ENCODE data around the gene BABAM1.
A peak's percentile ranks its signal among the peaks of the same experiment; 100 is the strongest.
"Not testable (repeated sequence)": the region's sequence is repeated elsewhere in the genome, so short reads cannot be mapped to it uniquely, and the experiment has no call there.

The BABAM1 gene

DNA sequence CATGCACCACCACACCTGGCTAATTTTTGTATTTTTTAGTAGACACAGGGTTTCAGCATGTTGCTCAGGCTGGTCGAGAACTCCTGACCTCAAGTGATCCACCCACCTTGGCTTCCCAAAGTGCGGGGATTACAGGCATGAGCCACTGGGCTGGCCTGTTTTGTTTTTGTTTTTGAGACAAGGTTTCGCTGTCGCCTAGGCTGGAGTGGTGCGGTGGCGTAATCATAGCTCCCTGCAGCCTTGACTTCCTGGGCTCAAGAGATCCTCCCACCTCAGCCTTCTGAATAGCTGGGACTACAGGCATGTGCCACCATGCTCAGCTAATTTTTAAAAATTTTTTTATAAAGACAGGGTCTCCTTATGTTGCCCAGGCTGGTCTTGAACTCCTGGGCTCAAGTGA, 28.3 kb downstream of the BABAM1 start:
- DNase-seq (ENCODE audit: low spot score); H3K27me3 Mint-ChIP-seq (ENCODE audit: low read depth); H3K4me3 Mint-ChIP-seq; H3K27ac Mint-ChIP-seq; H3K36me3 Mint-ChIP-seq (ENCODE audit: low read depth); H3K4me1 Mint-ChIP-seq (ENCODE audit: low read depth); H3K9me3 Mint-ChIP-seq: not testable (repeated sequence)

DNA sequence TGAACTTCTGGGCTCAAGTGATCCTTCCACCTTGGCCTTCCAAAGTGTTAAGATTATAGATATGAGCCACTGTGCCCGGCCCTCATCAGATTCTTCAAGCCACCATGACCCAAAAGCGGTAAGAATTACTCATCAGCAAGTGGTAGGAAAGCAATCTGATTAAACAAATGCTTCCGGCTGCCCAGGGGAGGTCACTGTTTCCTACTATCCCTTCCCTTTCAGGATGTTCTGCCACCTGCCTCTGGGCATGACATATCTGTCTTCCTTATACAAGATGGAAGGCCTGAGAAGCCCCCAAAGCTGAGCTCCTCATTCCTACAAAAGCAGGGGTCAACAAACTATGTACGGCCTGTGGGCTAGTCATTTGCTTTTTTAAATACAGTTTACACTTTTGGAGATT, 29.0 kb downstream of the BABAM1 start:
- Mint-ChIP-seq H3K4me1 (ENCODE audit: low read depth) (peaks cover 4% of the 10 kb centered on the region), H3K27ac (no peak overlapping the region), H3K36me3 (ENCODE audit: low read depth) (peaks cover 6% of the 10 kb centered on the region), H3K9me3 (no peaks in the 10 kb centered on the region), H3K4me3 (no peak overlapping the region), H3K27me3 (ENCODE audit: low read depth) (no peaks in the 10 kb centered on the region)
- no peak for DNase-seq (ENCODE audit: low spot score)

DNA sequence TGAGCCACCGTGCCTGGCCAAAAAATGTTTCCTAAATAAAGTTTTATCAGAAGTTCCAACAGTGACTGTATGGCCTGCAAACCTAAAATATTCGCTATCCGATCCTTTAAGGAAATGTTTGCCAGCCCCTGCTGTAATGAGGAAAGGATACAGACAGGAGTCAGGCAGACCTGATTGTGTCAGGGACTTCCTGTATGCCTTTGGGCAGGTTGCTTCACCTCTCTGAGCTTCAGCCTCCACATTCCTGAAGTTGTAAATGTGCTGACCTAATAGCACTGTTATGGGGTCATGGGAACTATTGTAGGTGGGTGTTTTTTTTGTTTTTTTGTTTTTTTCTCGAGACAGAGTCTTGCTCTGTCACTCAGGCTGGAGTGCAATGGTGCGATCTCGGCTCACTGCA, 29.7 kb downstream of the BABAM1 start:
- H3K4me1 Mint-ChIP-seq (ENCODE audit: low read depth) = peaks cover under 1% of the 10 kb centered on the region
- peaks cover 8% of the 10 kb centered on the region for H3K36me3 Mint-ChIP-seq (ENCODE audit: low read depth)
- H3K27ac Mint-ChIP-seq = no peak overlapping the region
- no peaks in the 10 kb centered on the region for H3K27me3 Mint-ChIP-seq (ENCODE audit: low read depth)
- no peak overlapping the region for H3K4me3 Mint-ChIP-seq
- no peak for DNase-seq (ENCODE audit: low spot score)
- no peaks in the 10 kb centered on the region for H3K9me3 Mint-ChIP-seq

DNA sequence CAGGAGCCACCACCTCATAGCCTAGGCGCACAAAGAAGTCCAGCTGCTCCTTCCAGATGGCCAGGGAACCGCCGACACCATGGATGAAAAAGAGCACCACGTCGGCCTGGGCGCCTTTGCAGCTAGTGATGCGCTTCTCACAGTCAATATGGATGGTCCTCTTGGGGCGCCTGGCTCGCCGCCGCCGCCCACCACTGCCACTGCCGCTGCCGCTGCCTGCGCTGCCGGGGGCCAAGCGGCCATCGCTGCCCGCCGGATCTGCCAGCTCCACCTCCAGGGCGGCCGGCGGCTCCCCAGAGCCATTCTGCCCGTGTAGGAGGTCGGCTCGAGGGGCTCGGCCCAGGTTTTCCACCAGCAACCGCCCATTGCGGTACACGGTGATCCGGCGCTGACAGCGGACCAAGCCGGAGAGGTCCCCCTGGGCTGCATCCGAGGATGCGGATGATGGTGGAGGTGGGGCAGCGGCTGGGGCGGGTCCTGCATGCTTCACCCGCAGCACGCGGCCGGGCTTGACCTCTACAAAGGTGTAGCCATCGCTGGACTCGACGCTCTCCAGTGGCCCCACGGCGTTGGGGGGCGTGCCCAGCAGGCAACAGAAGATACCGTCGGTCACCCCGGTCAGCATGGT, 33.9 kb downstream of the BABAM1 start:
- H3K4me1 Mint-ChIP-seq (ENCODE audit: low read depth) = peaks cover 19% of the 10 kb centered on the region
- no peaks in the 10 kb centered on the region for H3K9me3 Mint-ChIP-seq
- H3K4me3 Mint-ChIP-seq = no peak overlapping the region
- no peaks in the 10 kb centered on the region for H3K27me3 Mint-ChIP-seq (ENCODE audit: low read depth)
- H3K36me3 Mint-ChIP-seq (ENCODE audit: low read depth) = peaks cover 6% of the 10 kb centered on the region
- H3K27ac Mint-ChIP-seq = no peak overlapping the region
- no peak for DNase-seq (ENCODE audit: low spot score)

DNA sequence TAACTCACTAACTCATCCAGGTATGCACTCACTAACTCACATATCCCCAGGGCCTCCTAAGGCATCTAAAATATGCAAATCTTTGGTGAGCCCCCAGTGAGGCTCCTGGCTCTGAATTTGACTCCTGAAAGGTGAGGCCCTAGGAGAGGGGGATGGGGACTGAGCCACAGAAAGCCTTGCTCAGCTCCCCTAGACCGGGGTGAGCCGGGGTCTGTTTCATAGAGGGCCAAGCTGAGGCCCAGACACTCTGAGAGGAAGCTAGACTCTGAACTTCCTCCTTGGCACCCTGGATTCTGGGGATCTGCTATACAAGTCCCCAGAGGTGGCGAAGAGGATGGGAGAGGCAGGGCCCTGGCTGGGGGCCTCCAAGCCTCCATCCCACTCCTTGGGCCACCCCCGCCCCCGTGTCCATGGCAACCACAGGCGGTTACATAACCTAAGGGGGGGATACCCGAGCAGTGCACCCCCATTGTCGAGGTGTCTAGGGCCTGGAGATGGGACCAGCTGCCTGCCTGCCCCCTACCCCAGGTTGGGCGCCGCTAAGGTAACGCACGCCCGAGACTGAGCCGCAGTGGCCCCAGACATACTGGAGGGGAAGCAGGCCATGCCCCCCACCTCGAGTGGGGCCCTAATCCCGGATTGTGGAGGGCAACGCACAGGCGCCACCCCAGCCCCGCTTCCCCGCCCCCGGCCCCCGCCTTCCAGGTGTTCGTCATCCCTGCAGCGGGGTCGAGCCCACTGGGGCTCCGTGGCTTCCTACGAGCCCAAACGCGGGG, 35.3 kb downstream of the BABAM1 start:
- H3K36me3 Mint-ChIP-seq (ENCODE audit: low read depth) = peaks cover 3% of the 10 kb centered on the region
- H3K27ac Mint-ChIP-seq = no peak overlapping the region
- no peaks in the 10 kb centered on the region for H3K27me3 Mint-ChIP-seq (ENCODE audit: low read depth)
- DNase-seq (ENCODE audit: low spot score) = no peak
- H3K4me1 Mint-ChIP-seq (ENCODE audit: low read depth) = peaks cover 22% of the 10 kb centered on the region
- no peaks in the 10 kb centered on the region for H3K9me3 Mint-ChIP-seq
- peak overlapping the region; percentile 75 for H3K4me3 Mint-ChIP-seq

DNA sequence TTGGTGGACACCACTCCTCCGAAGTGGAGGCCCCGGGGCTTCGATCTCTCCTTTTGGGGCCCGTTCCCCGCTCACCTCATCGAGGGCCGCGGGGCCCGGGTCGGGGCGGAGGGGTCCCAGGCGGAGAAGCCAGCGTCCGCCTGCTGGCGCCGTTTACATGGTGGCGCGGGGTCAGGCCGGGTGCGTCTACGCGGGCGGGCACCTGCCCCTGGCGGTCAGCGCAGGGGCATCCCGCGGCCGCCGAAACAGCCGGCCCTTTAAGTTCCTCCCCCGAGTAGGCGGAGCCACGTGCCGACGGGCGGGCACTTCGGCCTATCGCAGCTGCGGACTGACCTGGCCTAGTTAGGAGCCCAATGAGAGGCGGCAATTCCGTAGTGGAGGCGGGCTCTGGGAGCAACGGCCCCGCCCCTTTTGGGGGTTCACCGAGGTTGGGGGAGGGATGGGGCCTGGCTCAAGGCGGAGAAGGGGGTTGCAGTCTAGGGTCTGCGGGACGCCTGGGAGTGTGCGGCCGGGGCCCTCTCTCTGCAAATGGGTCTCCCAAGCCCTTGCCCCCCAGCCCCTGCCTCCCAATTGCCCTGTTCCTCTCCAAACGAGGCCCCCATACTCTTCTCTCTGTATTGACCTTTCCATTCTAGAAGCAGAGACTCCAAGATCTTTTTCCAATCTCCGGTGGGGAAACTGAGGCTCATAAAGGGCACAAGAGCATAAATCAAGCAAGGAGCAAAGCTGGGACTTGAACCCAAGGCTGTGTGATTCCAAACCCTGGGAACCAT, 36.1 kb downstream of the BABAM1 start, which contains the start of gene ABHD8:
ABHD8 (minus strand) TSS at position 259 of the 773 bp plus-strand sequence. CDS start 1,809 bp downstream, outside the sequence.
- Mint-ChIP-seq H3K27ac (peak within 1 kb of the TSS; percentile 47), H3K9me3 (no peaks in the 10 kb centered on the region), H3K4me1 (ENCODE audit: low read depth) (peaks cover 26% of the 10 kb centered on the region), H3K36me3 (ENCODE audit: low read depth) (peaks cover 3% of the 10 kb centered on the region), H3K27me3 (ENCODE audit: low read depth) (no peaks in the 10 kb centered on the region), H3K4me3 (peak within 1 kb of the TSS; percentile 75)
- DNase-seq (ENCODE audit: low spot score) = peak; percentile 94

DNA sequence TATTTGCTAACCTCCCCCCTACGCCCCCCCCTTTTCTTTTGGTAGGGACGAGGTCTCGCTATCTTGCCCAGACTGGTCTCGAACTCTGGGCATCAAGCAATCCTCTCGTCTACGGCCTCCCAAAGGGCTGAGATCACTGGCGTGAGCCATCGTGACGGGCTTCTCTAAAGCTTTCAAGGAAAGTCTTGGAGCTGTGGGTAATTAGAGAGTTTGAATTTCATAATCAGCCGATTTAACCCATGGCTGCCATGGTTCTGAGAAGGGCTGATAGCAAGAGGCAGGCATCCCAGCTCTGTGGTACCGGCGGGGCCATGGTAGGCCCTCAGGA, 36.7 kb downstream of the BABAM1 start:
- peaks cover 3% of the 10 kb centered on the region for H3K36me3 Mint-ChIP-seq (ENCODE audit: low read depth)

DNA sequence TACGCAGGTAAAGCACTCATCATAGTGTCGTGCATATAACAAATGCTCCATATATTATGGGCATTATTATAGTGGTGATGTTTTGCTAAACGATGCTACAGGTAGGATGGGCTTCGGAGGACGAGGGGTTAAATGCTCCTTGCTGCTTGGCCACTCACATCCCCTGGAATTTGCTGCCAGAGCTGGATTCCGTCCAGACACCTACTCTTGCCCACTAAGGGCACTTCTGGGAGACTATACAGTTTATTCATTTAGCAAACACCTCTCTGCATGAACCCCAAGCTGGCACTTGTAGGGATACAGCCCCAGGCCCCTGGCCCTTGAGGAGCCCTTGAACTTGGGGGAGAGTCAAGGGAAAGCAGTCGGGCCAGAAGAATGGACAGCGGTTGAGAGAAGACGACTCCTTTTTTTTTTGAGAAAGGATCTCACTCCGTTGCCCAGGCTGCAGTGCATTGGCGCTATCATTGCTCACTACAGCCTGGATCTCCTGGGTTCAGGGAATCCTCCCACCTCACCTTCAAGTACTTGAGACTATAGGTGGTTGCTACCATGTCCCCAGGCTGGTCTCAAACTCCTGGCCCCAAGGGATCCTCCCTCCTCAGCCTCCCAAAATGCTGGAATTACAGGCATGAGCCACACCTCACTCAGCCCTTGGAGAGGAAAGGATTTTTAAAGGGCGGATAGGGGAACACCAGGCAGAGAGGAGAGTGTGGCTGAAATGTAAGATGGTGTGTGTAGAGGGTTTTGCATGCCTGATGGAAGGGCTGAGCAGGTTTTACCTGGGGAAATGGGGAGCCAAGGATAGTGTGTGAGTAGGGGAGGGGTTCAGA, 37.4 kb downstream of the BABAM1 start:
- peaks cover 29% of the 10 kb centered on the region for H3K4me1 Mint-ChIP-seq (ENCODE audit: low read depth)
- DNase-seq (ENCODE audit: low spot score) = no peak
- peak overlapping the region; percentile 89 for H3K4me3 Mint-ChIP-seq
- no peaks in the 10 kb centered on the region for H3K27me3 Mint-ChIP-seq (ENCODE audit: low read depth)
- H3K9me3 Mint-ChIP-seq = no peaks in the 10 kb centered on the region
- H3K27ac Mint-ChIP-seq = peak overlapping the region; percentile 91
- H3K36me3 Mint-ChIP-seq (ENCODE audit: low read depth) = peaks cover 7% of the 10 kb centered on the region

More for the DNA sequence above, 36.7 kb downstream of the BABAM1 start:
- peak overlapping the region; percentile 47 for H3K27ac Mint-ChIP-seq
- DNase-seq (ENCODE audit: low spot score) = no peak
- peak overlapping the region; percentile 75 for H3K4me3 Mint-ChIP-seq
- peaks cover 27% of the 10 kb centered on the region for H3K4me1 Mint-ChIP-seq (ENCODE audit: low read depth)
- H3K9me3 Mint-ChIP-seq = no peaks in the 10 kb centered on the region
- H3K27me3 Mint-ChIP-seq (ENCODE audit: low read depth) = no peaks in the 10 kb centered on the region

DNA sequence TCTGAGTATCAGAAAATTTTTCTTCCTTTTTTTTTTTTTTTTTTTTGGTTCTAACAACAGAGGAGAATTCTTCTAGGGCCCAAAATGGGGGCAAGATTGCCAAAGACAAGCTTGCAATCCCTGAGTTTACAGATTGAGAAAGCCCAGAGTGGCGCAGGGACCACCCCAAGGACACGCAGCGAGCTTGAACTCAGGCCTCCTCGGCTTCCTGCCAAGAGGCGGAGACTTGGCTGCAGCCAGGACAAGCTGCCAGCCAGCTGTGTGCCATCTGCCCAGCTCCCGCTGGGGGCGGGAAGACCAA, 37.9 kb downstream of the BABAM1 start:
- peak overlapping the region; percentile 89 for H3K4me3 Mint-ChIP-seq
- H3K4me1 Mint-ChIP-seq (ENCODE audit: low read depth) = peaks cover 31% of the 10 kb centered on the region
- H3K9me3 Mint-ChIP-seq = no peaks in the 10 kb centered on the region
- H3K27ac Mint-ChIP-seq = peak overlapping the region; percentile 91
- no peaks in the 10 kb centered on the region for H3K27me3 Mint-ChIP-seq (ENCODE audit: low read depth)
- no peak for DNase-seq (ENCODE audit: low spot score)
- H3K36me3 Mint-ChIP-seq (ENCODE audit: low read depth) = peaks cover 5% of the 10 kb centered on the region

DNA sequence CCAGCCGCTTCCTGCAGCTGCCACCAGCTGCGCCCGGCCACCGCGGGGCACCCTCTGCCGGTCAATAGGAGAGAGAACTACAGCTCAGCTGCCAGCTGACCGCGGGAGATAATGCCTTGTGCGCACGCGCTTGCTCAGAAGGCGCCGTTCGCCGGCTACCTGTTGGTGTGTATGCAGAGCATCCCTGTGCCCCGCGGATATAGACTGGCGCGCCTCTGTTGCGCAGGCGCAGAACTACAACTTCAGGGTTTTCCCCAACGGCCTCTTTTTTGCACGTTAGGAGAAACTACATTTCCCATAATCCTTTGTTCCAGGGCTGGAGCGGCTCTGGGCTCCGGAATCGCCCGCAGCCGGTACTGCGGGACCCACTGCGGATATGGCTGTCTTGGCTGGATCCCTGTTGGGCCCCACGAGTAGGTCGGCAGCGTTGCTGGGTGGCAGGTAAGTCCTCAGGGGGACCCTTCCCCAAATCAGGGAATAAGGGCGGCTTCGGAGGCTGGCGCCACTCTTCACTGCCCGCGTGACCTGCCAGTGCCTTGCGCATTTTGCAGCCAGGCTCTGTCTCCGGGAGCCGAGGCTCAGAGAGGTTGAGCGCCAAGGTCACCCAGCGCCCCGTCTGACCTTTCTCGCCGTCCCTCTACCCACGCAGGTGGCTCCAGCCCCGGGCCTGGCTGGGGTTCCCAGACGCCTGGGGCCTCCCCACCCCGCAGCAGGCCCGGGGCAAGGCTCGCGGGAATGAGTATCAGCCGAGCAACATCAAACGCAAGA, 38.5 kb downstream of the BABAM1 start, which contains the start of gene MRPL34:
MRPL34 (plus strand) TSS at position 356 of the 768 bp plus-strand sequence; CDS start at position 377, 21 bp downstream.
- H3K4me3 Mint-ChIP-seq = peak within 1 kb of the TSS; percentile 89
- H3K9me3 Mint-ChIP-seq = no peaks in the 10 kb centered on the region
- peak within 1 kb of the TSS; percentile 91 for H3K27ac Mint-ChIP-seq
- peaks cover 5% of the 10 kb centered on the region for H3K36me3 Mint-ChIP-seq (ENCODE audit: low read depth)
- H3K4me1 Mint-ChIP-seq (ENCODE audit: low read depth) = peaks cover 36% of the 10 kb centered on the region
- no peaks in the 10 kb centered on the region for H3K27me3 Mint-ChIP-seq (ENCODE audit: low read depth)
- DNase-seq (ENCODE audit: low spot score) = peak; percentile 99

DNA sequence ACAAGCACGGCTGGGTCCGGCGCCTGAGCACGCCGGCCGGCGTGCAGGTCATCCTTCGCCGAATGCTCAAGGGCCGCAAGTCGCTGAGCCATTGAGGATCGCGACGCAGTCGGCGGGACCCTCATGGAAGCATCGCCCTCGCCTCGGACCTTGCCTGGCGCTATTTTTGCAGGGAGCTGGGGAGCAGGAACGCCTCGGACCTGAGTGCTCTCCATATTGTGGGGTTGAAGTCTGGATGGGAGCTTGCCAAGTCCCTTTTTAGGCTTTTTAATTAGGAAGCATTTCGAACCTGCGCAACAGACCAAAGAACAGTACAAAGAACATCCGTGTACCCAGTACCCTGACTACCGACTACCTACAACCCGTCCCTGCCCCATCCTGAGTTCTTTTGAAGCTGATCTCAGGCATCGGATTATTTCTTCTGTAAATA, 39.1 kb downstream of the BABAM1 start:
- no peaks in the 10 kb centered on the region for H3K27me3 Mint-ChIP-seq (ENCODE audit: low read depth)
- no peaks in the 10 kb centered on the region for H3K9me3 Mint-ChIP-seq
- H3K4me1 Mint-ChIP-seq (ENCODE audit: low read depth) = peaks cover 40% of the 10 kb centered on the region
- H3K36me3 Mint-ChIP-seq (ENCODE audit: low read depth) = peaks cover 5% of the 10 kb centered on the region
- no peak for DNase-seq (ENCODE audit: low spot score)
- H3K27ac Mint-ChIP-seq = peak overlapping the region; percentile 77
- peak overlapping the region; percentile 89 for H3K4me3 Mint-ChIP-seq

DNA sequence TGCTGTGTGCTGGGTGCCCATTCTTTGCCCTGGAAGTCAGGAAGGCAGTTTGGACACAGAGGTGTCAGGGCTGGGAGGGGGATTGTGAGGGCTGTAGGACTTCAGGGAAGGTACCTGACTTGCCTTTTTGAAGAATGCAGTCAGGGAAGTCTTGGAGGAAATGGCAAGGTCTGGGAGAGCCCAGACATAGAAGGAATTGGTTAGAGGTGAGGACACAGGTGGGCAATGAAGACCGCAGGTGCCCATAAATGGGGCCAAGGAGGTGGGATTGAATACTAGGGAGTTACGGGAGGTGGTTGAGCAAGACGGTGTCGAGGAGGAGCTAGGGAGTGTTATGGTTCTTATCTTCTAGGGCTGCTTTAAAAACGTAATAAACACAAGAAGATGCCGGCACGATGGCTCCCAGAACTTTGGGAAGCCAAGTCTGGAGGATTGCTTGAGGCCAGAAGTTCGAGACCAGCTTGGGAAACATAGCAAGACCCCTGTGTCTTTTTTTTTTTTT, 40.7 kb downstream of the BABAM1 start:
- Mint-ChIP-seq H3K4me1 (ENCODE audit: low read depth) (peaks cover 40% of the 10 kb centered on the region), H3K36me3 (ENCODE audit: low read depth) (peaks cover 4% of the 10 kb centered on the region), H3K9me3 (no peaks in the 10 kb centered on the region), H3K4me3 (peak overlapping the region; percentile 89), H3K27me3 (ENCODE audit: low read depth) (no peaks in the 10 kb centered on the region), H3K27ac (peak overlapping the region; percentile 3)
- no peak for DNase-seq (ENCODE audit: low spot score)

Measured in T-helper 2 cell treated with Interferon-gamma antibody and Interleukin-4, amounts not matched to agents 5 μg/mL and 100 μg/mL, for 36 hours (primary cell).